ENCODE results near the gene KIAA1671. TPM values are rescaled to one million over a fixed set of nuclear protein-coding genes. Genes with fewer than 3 reads are reported as not detected.
"Not testable (repeated sequence)": the region's sequence is repeated elsewhere in the genome, so short reads cannot be mapped to it uniquely, and the experiment has no call there.

Gene KIAA1671
- total and polyA plus RNA-seq, 4 donors: 8.7 to 35.9 (median 19.1) TPM

DNA sequence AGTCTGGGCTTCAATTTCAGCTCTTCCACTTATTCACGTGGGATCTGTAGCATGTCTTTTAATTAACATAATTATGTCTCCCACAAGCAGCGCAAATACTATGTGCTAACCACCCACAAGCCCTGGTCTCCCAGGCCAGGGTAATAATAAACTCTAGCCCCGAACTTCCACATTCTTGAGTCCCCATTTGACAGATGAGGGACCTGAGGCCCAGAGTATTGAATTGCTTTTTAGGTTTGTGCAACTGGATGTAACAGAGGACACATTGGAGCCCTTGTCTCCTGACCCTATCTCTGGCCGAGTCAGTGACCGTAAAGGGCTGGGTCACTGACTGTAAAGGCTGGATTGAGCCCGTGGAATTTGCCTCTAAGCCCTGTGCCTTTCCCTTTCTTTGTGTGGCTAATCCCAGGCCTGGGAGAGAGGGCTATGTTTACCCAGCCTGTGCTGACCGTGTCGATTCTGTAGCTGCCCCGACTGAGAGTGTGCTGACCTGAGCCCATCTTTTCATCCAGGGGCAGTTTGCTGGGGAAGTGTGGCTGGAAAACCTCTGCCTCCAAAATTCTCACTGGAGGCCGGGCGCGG, 270.8 kb downstream of the KIAA1671 start:
- no peaks in the 10 kb centered on the region for H3K36me3 ChIP-seq (ENCODE audit: control insufficient read depth in 4 of 4, insufficient read depth in 3 of 4, low read depth in 1 of 4, low read length in 3 of 4)

GRCh38 chr22:25228822-25229221, 276.3 kb downstream of the KIAA1671 start:
- no peak overlapping the region for H3K27ac ChIP-seq (ENCODE audit: low read depth in 1 of 2, low read length in 2 of 2)
- TF ChIP-seq JUND (IDR thresholded peaks at IDR 0.05) (no peak), TAF1 (conservative IDR thresholded peaks at IDR 0.05) (no peak), RXRA (IDR thresholded peaks at IDR 0.05) (no peak), EGR1 (IDR thresholded peaks at IDR 0.05; ENCODE audit: low read depth in 2 of 2) (no peak), GABPA (IDR thresholded peaks at IDR 0.05 in 1 of 2, conservative IDR thresholded peaks at IDR 0.05 in 1 of 2) (no peak), FOXA1 (IDR thresholded peaks at IDR 0.05) (no peak), CTCF (IDR thresholded peaks at IDR 0.05; ENCODE audit: low read depth, low read length, missing input control) (no peak), FOXA2 (IDR thresholded peaks at IDR 0.05) (no peak), RAD21 (IDR thresholded peaks at IDR 0.05) (no peak), YY1 (IDR thresholded peaks at IDR 0.05) (no peak), NR2F2 (IDR thresholded peaks at IDR 0.05) (no peak), HNF4A (conservative IDR thresholded peaks at IDR 0.05) (no peak), SP1 (IDR thresholded peaks at IDR 0.05) (no peak), HNF4G (IDR thresholded peaks at IDR 0.05) (no peak)
- TF ChIP-seq, protein P1, sequence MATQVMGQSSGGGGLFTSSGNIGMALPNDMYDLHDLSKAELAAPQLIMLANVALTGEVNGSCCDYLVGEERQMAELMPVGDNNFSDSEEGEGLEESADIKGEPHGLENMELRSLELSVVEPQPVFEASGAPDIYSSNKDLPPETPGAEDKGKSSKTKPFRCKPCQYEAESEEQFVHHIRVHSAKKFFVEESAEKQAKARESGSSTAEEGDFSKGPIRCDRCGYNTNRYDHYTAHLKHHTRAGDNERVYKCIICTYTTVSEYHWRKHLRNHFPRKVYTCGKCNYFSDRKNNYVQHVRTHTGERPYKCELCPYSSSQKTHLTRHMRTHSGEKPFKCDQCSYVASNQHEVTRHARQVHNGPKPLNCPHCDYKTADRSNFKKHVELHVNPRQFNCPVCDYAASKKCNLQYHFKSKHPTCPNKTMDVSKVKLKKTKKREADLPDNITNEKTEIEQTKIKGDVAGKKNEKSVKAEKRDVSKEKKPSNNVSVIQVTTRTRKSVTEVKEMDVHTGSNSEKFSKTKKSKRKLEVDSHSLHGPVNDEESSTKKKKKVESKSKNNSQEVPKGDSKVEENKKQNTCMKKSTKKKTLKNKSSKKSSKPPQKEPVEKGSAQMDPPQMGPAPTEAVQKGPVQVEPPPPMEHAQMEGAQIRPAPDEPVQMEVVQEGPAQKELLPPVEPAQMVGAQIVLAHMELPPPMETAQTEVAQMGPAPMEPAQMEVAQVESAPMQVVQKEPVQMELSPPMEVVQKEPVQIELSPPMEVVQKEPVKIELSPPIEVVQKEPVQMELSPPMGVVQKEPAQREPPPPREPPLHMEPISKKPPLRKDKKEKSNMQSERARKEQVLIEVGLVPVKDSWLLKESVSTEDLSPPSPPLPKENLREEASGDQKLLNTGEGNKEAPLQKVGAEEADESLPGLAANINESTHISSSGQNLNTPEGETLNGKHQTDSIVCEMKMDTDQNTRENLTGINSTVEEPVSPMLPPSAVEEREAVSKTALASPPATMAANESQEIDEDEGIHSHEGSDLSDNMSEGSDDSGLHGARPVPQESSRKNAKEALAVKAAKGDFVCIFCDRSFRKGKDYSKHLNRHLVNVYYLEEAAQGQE (IDR thresholded peaks at IDR 0.05): no peak
- TF ChIP-seq, protein P2, sequence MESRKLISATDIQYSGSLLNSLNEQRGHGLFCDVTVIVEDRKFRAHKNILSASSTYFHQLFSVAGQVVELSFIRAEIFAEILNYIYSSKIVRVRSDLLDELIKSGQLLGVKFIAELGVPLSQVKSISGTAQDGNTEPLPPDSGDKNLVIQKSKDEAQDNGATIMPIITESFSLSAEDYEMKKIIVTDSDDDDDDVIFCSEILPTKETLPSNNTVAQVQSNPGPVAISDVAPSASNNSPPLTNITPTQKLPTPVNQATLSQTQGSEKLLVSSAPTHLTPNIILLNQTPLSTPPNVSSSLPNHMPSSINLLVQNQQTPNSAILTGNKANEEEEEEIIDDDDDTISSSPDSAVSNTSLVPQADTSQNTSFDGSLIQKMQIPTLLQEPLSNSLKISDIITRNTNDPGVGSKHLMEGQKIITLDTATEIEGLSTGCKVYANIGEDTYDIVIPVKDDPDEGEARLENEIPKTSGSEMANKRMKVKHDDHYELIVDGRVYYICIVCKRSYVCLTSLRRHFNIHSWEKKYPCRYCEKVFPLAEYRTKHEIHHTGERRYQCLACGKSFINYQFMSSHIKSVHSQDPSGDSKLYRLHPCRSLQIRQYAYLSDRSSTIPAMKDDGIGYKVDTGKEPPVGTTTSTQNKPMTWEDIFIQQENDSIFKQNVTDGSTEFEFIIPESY (IDR thresholded peaks at IDR 0.05): no peak
- TF ChIP-seq, protein P3, sequence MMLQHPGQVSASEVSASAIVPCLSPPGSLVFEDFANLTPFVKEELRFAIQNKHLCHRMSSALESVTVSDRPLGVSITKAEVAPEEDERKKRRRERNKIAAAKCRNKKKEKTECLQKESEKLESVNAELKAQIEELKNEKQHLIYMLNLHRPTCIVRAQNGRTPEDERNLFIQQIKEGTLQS (IDR thresholded peaks at IDR 0.05): no peak
- TF ChIP-seq, protein P4, sequence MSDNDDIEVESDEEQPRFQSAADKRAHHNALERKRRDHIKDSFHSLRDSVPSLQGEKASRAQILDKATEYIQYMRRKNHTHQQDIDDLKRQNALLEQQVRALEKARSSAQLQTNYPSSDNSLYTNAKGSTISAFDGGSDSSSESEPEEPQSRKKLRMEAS (IDR thresholded peaks at IDR 0.05): no peak
- no peaks in the 10 kb centered on the region for H3K9me3 ChIP-seq (ENCODE audit: control insufficient read depth in 4 of 4, low read length in 3 of 4)
- H3K4me1 ChIP-seq (ENCODE audit: control insufficient read depth in 4 of 4, insufficient read depth in 4 of 4, low read length in 3 of 4): no peaks in the 10 kb centered on the region
- H3K9ac ChIP-seq (ENCODE audit: low read depth in 1 of 2, low read length in 2 of 2): no peak overlapping the region
- no peak overlapping the region for H3K4me3 ChIP-seq (ENCODE audit: low read depth in 1 of 3, low read length in 3 of 3)
- 82% methylated on average over 13 of the region's 13 CpGs for WGBS
- DNase-seq (ENCODE audit: low spot score): no peak
- no peaks in the 10 kb centered on the region for H3K27me3 ChIP-seq (ENCODE audit: control insufficient read depth in 4 of 4, insufficient read depth in 4 of 4, low read length in 3 of 4)
- no peaks in the 10 kb centered on the region for H3K36me3 ChIP-seq (ENCODE audit: control insufficient read depth in 4 of 4, insufficient read depth in 3 of 4, low read depth in 1 of 4, low read length in 3 of 4)

More for the DNA sequence above, 270.8 kb downstream of the KIAA1671 start:
- WGBS: 68% methylated on average over 12 of the region's 12 CpGs
- Histone ChIP-seq H3K9me3 (ENCODE audit: control insufficient read depth in 4 of 4, low read length in 3 of 4) (no peaks in the 10 kb centered on the region), H3K27me3 (ENCODE audit: control insufficient read depth in 4 of 4, insufficient read depth in 4 of 4, low read length in 3 of 4) (no peaks in the 10 kb centered on the region), H3K4me3 (ENCODE audit: low read depth in 1 of 3, low read length in 3 of 3) (no peak overlapping the region), H3K27ac (ENCODE audit: low read depth in 1 of 2, low read length in 2 of 2) (no peak overlapping the region), H3K4me1 (ENCODE audit: control insufficient read depth in 4 of 4, insufficient read depth in 4 of 4, low read length in 3 of 4) (no peaks in the 10 kb centered on the region), H3K9ac (ENCODE audit: low read depth in 1 of 2, low read length in 2 of 2) (no peak overlapping the region)
- no peak for TF ChIP-seq SP1 (IDR thresholded peaks at IDR 0.05)
- TF ChIP-seq FOXA1 (IDR thresholded peaks at IDR 0.05): no peak
- no peak for TF ChIP-seq TAF1 (conservative IDR thresholded peaks at IDR 0.05)
- TF ChIP-seq RAD21 (IDR thresholded peaks at IDR 0.05): no peak
- TF ChIP-seq GABPA (IDR thresholded peaks at IDR 0.05 in 1 of 2, conservative IDR thresholded peaks at IDR 0.05 in 1 of 2): no peak
- TF ChIP-seq JUND (IDR thresholded peaks at IDR 0.05): no peak
- TF ChIP-seq RXRA (IDR thresholded peaks at IDR 0.05): peak; percentile 23 to 42
- TF ChIP-seq HNF4G (IDR thresholded peaks at IDR 0.05): no peak
- DNase-seq (ENCODE audit: low spot score): no peak

GRCh38 chr22:25230760-25231159, 278.2 kb downstream of the KIAA1671 start:
- not testable (repeated sequence) for H3K27ac ChIP-seq (ENCODE audit: low read depth in 1 of 2, low read length in 2 of 2); H3K36me3 ChIP-seq (ENCODE audit: control insufficient read depth in 4 of 4, insufficient read depth in 3 of 4, low read depth in 1 of 4, low read length in 3 of 4); H3K9me3 ChIP-seq (ENCODE audit: control insufficient read depth in 4 of 4, low read length in 3 of 4); H3K4me3 ChIP-seq (ENCODE audit: low read depth in 1 of 3, low read length in 3 of 3); H3K9ac ChIP-seq (ENCODE audit: low read depth in 1 of 2, low read length in 2 of 2); H3K27me3 ChIP-seq (ENCODE audit: control insufficient read depth in 4 of 4, insufficient read depth in 4 of 4, low read length in 3 of 4); H3K4me1 ChIP-seq (ENCODE audit: control insufficient read depth in 4 of 4, insufficient read depth in 4 of 4, low read length in 3 of 4); DNase-seq (ENCODE audit: low spot score)
- WGBS: 93% methylated on average over 2 of the region's 2 CpGs

All from liver (tissue), 9 donors.